Measurements from ENCODE around the gene BSPH1.
"Not testable (repeated sequence)": the region's sequence is repeated elsewhere in the genome, so short reads cannot be mapped to it uniquely, and the experiment has no call there.

Gene BSPH1

GRCh38 chr19:47949852-47950521, 42.0 kb downstream of the BSPH1 start:
- not testable (repeated sequence) for H3F3A ChIP-seq (ENCODE audit: insufficient read depth, low read length); H2AFZ ChIP-seq (ENCODE audit: low read length); H3K4me1 ChIP-seq (ENCODE audit: low read length); H3K9me3 ChIP-seq (replicated peaks; ENCODE audit: insufficient read depth, low read length); H3K4me3 ChIP-seq (ENCODE audit: low read length); H3K9me2 ChIP-seq (replicated peaks; ENCODE audit: insufficient read depth, low read length); H3K27me3 ChIP-seq (replicated peaks; ENCODE audit: insufficient read depth, low read length); H3K27ac ChIP-seq (ENCODE audit: low read length); H4K20me1 ChIP-seq (ENCODE audit: insufficient read depth, low read length); H3K9ac ChIP-seq (ENCODE audit: low read length); H3K36me3 ChIP-seq (replicated peaks; ENCODE audit: insufficient read depth, low read length); H3K4me2 ChIP-seq (ENCODE audit: low read depth, low read length); H3K79me2 ChIP-seq (ENCODE audit: low read length); DNase-seq
- TF ChIP-seq, protein P1, sequence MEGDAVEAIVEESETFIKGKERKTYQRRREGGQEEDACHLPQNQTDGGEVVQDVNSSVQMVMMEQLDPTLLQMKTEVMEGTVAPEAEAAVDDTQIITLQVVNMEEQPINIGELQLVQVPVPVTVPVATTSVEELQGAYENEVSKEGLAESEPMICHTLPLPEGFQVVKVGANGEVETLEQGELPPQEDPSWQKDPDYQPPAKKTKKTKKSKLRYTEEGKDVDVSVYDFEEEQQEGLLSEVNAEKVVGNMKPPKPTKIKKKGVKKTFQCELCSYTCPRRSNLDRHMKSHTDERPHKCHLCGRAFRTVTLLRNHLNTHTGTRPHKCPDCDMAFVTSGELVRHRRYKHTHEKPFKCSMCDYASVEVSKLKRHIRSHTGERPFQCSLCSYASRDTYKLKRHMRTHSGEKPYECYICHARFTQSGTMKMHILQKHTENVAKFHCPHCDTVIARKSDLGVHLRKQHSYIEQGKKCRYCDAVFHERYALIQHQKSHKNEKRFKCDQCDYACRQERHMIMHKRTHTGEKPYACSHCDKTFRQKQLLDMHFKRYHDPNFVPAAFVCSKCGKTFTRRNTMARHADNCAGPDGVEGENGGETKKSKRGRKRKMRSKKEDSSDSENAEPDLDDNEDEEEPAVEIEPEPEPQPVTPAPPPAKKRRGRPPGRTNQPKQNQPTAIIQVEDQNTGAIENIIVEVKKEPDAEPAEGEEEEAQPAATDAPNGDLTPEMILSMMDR (IDR thresholded peaks at IDR 0.05; ENCODE audit: low read length), result peak; percentile 16

DNA sequence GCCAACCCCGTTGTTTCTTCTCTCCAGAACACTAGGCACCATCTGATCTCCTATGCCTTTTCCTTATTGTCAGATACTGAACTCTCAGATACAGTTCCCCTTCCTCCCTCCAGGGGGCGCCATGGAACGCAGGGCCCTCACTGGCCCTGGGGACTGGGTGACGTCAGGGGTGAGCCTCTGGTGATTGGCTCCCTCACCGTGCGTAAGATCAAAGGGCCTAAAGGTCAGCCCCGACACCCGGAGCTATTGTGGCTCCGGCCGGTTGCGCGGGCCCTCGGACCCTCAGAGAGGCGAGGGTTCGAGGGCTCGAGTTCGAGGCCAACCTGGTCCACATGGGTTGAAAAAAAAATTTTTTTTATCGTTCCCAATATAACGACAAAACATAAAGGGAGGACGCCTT, 63.4 kb downstream of the BSPH1 start:
- H3K27ac ChIP-seq (ENCODE audit: low read length); H3K4me3 ChIP-seq (ENCODE audit: low read length); H3K79me2 ChIP-seq (ENCODE audit: low read length); H3K9ac ChIP-seq (ENCODE audit: low read length); H3K27me3 ChIP-seq (replicated peaks; ENCODE audit: insufficient read depth, low read length); H4K20me1 ChIP-seq (ENCODE audit: insufficient read depth, low read length); H2AFZ ChIP-seq (ENCODE audit: low read length); H3K4me2 ChIP-seq (ENCODE audit: low read depth, low read length); DNase-seq; H3K36me3 ChIP-seq (replicated peaks; ENCODE audit: insufficient read depth, low read length); H3K9me2 ChIP-seq (replicated peaks; ENCODE audit: insufficient read depth, low read length); H3F3A ChIP-seq (ENCODE audit: insufficient read depth, low read length); H3K4me1 ChIP-seq (ENCODE audit: low read length); H3K9me3 ChIP-seq (replicated peaks; ENCODE audit: insufficient read depth, low read length): not testable (repeated sequence)

- not testable (repeated sequence) for H3K4me3 ChIP-seq (ENCODE audit: low read length); H3K9me2 ChIP-seq (replicated peaks; ENCODE audit: insufficient read depth, low read length); H2AFZ ChIP-seq (ENCODE audit: low read length); H3K9ac ChIP-seq (ENCODE audit: low read length); H3K36me3 ChIP-seq (replicated peaks; ENCODE audit: insufficient read depth, low read length); H3K79me2 ChIP-seq (ENCODE audit: low read length); H4K20me1 ChIP-seq (ENCODE audit: insufficient read depth, low read length); H3F3A ChIP-seq (ENCODE audit: insufficient read depth, low read length); DNase-seq; H3K27me3 ChIP-seq (replicated peaks; ENCODE audit: insufficient read depth, low read length); H3K27ac ChIP-seq (ENCODE audit: low read length); H3K9me3 ChIP-seq (replicated peaks; ENCODE audit: insufficient read depth, low read length); H3K4me1 ChIP-seq (ENCODE audit: low read length); H3K4me2 ChIP-seq (ENCODE audit: low read depth, low read length)
These were observed 71.9 kb downstream of the BSPH1 start for GRCh38 chr19:47920107-47920506.

Measured in MM.1S (cell line).